Liver (tissue), 9 donors: ENCODE data around the gene MARVELD3. TPM values are rescaled to one million over a fixed set of nuclear protein-coding genes. Genes with fewer than 3 reads are reported as not detected.
A peak's percentile ranks its signal among the peaks of the same experiment; 100 is the strongest.

Source experiments
- DNase-seq: peaks from one replicate; pipeline ENCODE4 v3.0.0-alpha.2; 2017; ENCODE audit warnings: low spot score
- H3K27ac ChIP-seq, 2 donors: one replicate each; pipeline ENCODE4 v1.7.0; 2013; ENCODE audit warnings: inconsistent platforms in 2 of 2, low read length in 2 of 2, control low read depth in 1 of 2, low read depth in 1 of 2, mild to moderate bottlenecking in 1 of 2
- H3K27me3 ChIP-seq, 4 donors: one replicate each; pipeline versions ENCODE4 v1.6.1 to v1.7.0; 2013; ENCODE audit warnings: low read length in 3 of 4, inconsistent platforms in 1 of 4, mild to moderate bottlenecking in 1 of 4, moderate library complexity in 1 of 4; ENCODE audit not compliant: control insufficient read depth in 4 of 4, insufficient read depth in 4 of 4
- H3K36me3 ChIP-seq, 4 donors: one replicate each; pipeline versions ENCODE4 v1.6.1 to v1.7.0; 2013; ENCODE audit warnings: low read length in 3 of 4, mild to moderate bottlenecking in 3 of 4, low read depth in 1 of 4, moderate library complexity in 1 of 4; ENCODE audit not compliant: control insufficient read depth in 4 of 4, insufficient read depth in 3 of 4
- H3K4me1 ChIP-seq, 4 donors: one replicate each; pipeline versions ENCODE4 v1.6.1 to v1.7.0; 2013; ENCODE audit warnings: low read length in 3 of 4, mild to moderate bottlenecking in 3 of 4, moderate library complexity in 1 of 4; ENCODE audit not compliant: control insufficient read depth in 4 of 4, insufficient read depth in 4 of 4
- H3K4me3 ChIP-seq, 3 donors: one replicate each; pipeline versions ENCODE4 v1.6.1 to v1.7.0; 2013; ENCODE audit warnings: low read length in 3 of 3, control low read depth in 1 of 3, low read depth in 1 of 3, mild to moderate bottlenecking in 1 of 3
- H3K9ac ChIP-seq, 2 donors: one replicate each; pipeline ENCODE4 v1.7.0; 2013; ENCODE audit warnings: low read length in 2 of 2, mild to moderate bottlenecking in 2 of 2, moderate library complexity in 2 of 2, control low read depth in 1 of 2, low read depth in 1 of 2
- H3K9me3 ChIP-seq, 4 donors: one replicate each; pipeline versions ENCODE4 v1.6.1 to v1.7.0; 2013; ENCODE audit warnings: low read length in 3 of 4; ENCODE audit not compliant: control insufficient read depth in 4 of 4
- EGR1 ChIP-seq, 2 donors: IDR thresholded peaks; 2 replicates each; pipeline ENCODE4 v1.6.1; 2016 to 2018; ENCODE audit warnings: antibody characterized with exemption in 2 of 2, low read depth in 2 of 2
- FOXA1 ChIP-seq: IDR thresholded peaks from 2 replicates; pipeline ENCODE4 v1.6.1; 2016; ENCODE audit warnings: antibody characterized with exemption
- FOXA2 ChIP-seq: IDR thresholded peaks from 2 replicates; pipeline ENCODE4 v1.6.1; 2016; ENCODE audit warnings: antibody characterized with exemption
- GABPA ChIP-seq, 2 donors: IDR thresholded peaks in 1 of 2; conservative IDR thresholded peaks in 1 of 2; 2 replicates each; pipeline ENCODE4 v1.6.1; 2016; ENCODE audit warnings: antibody characterized with exemption in 2 of 2, mild to moderate bottlenecking in 1 of 2, moderate library complexity in 1 of 2
- HNF4G ChIP-seq: IDR thresholded peaks from 2 replicates; pipeline ENCODE4 v1.6.1; 2016; ENCODE audit warnings: antibody characterized with exemption
- JUND ChIP-seq, 2 donors: IDR thresholded peaks; 2 replicates each; pipeline ENCODE4 v1.6.1; 2016; ENCODE audit warnings: antibody characterized with exemption in 2 of 2
- MAX ChIP-seq: IDR thresholded peaks from 2 replicates; pipeline ENCODE4 v1.6.1; 2016; ENCODE audit warnings: antibody characterized with exemption
- NR2F2 ChIP-seq: IDR thresholded peaks from 2 replicates; pipeline ENCODE4 v1.6.1; 2016; ENCODE audit warnings: antibody characterized with exemption
- RAD21 ChIP-seq, 2 donors: IDR thresholded peaks; 2 replicates each; pipeline ENCODE4 v1.6.1; 2016; ENCODE audit warnings: antibody characterized with exemption in 2 of 2, mild to moderate bottlenecking in 2 of 2
- REST ChIP-seq: IDR thresholded peaks from 2 replicates; pipeline ENCODE4 v1.6.1; 2016; ENCODE audit warnings: antibody characterized with exemption, mild to moderate bottlenecking
- SP1 ChIP-seq: IDR thresholded peaks from 2 replicates; pipeline ENCODE4 v1.6.1; 2018; ENCODE audit warnings: antibody characterized with exemption, mild to moderate bottlenecking
- TAF1 ChIP-seq: conservative IDR thresholded peaks from 2 replicates; pipeline ENCODE4 v1.6.1; 2016; ENCODE audit warnings: antibody characterized with exemption, mild to moderate bottlenecking
- ZBTB33 ChIP-seq: IDR thresholded peaks from 2 replicates; pipeline ENCODE4 v1.6.1; 2016; ENCODE audit warnings: antibody characterized with exemption
- WGBS: extraction: QIAGEN DNeasy Blood & Tissue Kit; methylation state at CpG from one replicate; pipeline ENCODE4 v1.1.7; 2013; 5-methylcytosine and 5-hydroxymethylcytosine counted together
- polyA plus RNA-seq, 2 donors: library from polyadenylated mRNA; stranded (reverse) in 1 of 2; unstranded in 1 of 2; fragments of 200-250 nt in 1 of 2; fragments of >200 nt in 1 of 2; fragmentation: Nextera tagmentation in 1 of 2; extraction: Ambion mirVana in 1 of 2; gene quantifications; one replicate each; pipeline versions ENCODE4 v1.2.1 to v1.2.3, GENCODE V29; 2013 to 2015
- total RNA-seq, 2 donors: library from RNA; depleted of rRNA; stranded (reverse); fragments of >200 nt; gene quantifications; one replicate each; pipeline ENCODE4 v1.2.3, GENCODE V29; 2014
- TF ChIP-seq, protein P1 (sequence below): fragments of 150-350 bp; IDR thresholded peaks from 2 replicates; pipeline ENCODE4 v1.5.1; 2017; ENCODE audit warnings: improper control_type of control experiment, low read depth, low read length; ENCODE audit not compliant: missing input control
- donor health status: healthy.
- donor health status: healthy.
- donor health status: healthy.
- donor health status: healthy.
- donor health status: healthy.

The MARVELD3 gene
- total and polyA plus RNA-seq, 4 donors = 1.8 to 4.9 (median 4.1) TPM

- H3K27me3 ChIP-seq = no peaks in the 10 kb centered on the region
- no peaks in the 10 kb centered on the region for H3K9me3 ChIP-seq
- TF ChIP-seq TAF1 (no peak), RAD21 (IDR thresholded peaks at IDR 0.05) (no peak), NR2F2 (no peak), HNF4G (no peak), JUND (IDR thresholded peaks at IDR 0.05) (no peak), ZBTB33 (no peak), GABPA (IDR thresholded peaks at IDR 0.05 in 1 of 2, conservative IDR thresholded peaks at IDR 0.05 in 1 of 2) (no peak), FOXA2 (no peak), MAX (no peak), SP1 (no peak), FOXA1 (no peak), REST (no peak)
- H3K4me1 ChIP-seq = no peaks in the 10 kb centered on the region
- H3K9ac ChIP-seq = no peak overlapping the region
- 92% methylated on average over 2 of the region's 2 CpGs for WGBS
- DNase-seq = no peak
- H3K36me3 ChIP-seq = peaks cover 0 to 15% (median 2%) of the 10 kb centered on the region in 4 donors
- H3K4me3 ChIP-seq = no peak overlapping the region
- no peak overlapping the region for H3K27ac ChIP-seq
Observed at GRCh38 chr16:71648162-71648561, 22.2 kb downstream of the MARVELD3 start.

GRCh38 chr16:71648921-71649320 is 22.9 kb downstream of the MARVELD3 start:
- H3K36me3 ChIP-seq = peaks cover 0 to 19% (median 4%) of the 10 kb centered on the region in 4 donors
- DNase-seq = no peak
- WGBS = 84% methylated on average over 6 of the region's 6 CpGs

More at GRCh38 chr16:71648921-71649320, 22.9 kb downstream of the MARVELD3 start:
- no peaks in the 10 kb centered on the region for H3K4me1 ChIP-seq
- H3K9ac ChIP-seq = no peak overlapping the region
- H3K9me3 ChIP-seq = no peaks in the 10 kb centered on the region
- H3K4me3 ChIP-seq = no peak overlapping the region
- no peaks in the 10 kb centered on the region for H3K27me3 ChIP-seq
- no peak overlapping the region for H3K27ac ChIP-seq
- no peak for TF ChIP-seq FOXA2
- TF ChIP-seq, protein P1, sequence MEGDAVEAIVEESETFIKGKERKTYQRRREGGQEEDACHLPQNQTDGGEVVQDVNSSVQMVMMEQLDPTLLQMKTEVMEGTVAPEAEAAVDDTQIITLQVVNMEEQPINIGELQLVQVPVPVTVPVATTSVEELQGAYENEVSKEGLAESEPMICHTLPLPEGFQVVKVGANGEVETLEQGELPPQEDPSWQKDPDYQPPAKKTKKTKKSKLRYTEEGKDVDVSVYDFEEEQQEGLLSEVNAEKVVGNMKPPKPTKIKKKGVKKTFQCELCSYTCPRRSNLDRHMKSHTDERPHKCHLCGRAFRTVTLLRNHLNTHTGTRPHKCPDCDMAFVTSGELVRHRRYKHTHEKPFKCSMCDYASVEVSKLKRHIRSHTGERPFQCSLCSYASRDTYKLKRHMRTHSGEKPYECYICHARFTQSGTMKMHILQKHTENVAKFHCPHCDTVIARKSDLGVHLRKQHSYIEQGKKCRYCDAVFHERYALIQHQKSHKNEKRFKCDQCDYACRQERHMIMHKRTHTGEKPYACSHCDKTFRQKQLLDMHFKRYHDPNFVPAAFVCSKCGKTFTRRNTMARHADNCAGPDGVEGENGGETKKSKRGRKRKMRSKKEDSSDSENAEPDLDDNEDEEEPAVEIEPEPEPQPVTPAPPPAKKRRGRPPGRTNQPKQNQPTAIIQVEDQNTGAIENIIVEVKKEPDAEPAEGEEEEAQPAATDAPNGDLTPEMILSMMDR = peak; percentile 12
- no peak for TF ChIP-seq GABPA (IDR thresholded peaks at IDR 0.05 in 1 of 2, conservative IDR thresholded peaks at IDR 0.05 in 1 of 2)
- no peak for TF ChIP-seq EGR1 (IDR thresholded peaks at IDR 0.05; ENCODE audit: low read depth in 2 of 2)
- peak; percentile 40 to 70 for TF ChIP-seq RAD21 (IDR thresholded peaks at IDR 0.05)
